ENCODE measurements around the gene ZNF532. TPM values are rescaled to one million over a fixed set of nuclear protein-coding genes. Genes with fewer than 3 reads are reported as not detected.

ZNF532 gene
- total and polyA plus RNA-seq, 11 donors, result 16.0 to 84.4 (median 69.9) TPM

DNA sequence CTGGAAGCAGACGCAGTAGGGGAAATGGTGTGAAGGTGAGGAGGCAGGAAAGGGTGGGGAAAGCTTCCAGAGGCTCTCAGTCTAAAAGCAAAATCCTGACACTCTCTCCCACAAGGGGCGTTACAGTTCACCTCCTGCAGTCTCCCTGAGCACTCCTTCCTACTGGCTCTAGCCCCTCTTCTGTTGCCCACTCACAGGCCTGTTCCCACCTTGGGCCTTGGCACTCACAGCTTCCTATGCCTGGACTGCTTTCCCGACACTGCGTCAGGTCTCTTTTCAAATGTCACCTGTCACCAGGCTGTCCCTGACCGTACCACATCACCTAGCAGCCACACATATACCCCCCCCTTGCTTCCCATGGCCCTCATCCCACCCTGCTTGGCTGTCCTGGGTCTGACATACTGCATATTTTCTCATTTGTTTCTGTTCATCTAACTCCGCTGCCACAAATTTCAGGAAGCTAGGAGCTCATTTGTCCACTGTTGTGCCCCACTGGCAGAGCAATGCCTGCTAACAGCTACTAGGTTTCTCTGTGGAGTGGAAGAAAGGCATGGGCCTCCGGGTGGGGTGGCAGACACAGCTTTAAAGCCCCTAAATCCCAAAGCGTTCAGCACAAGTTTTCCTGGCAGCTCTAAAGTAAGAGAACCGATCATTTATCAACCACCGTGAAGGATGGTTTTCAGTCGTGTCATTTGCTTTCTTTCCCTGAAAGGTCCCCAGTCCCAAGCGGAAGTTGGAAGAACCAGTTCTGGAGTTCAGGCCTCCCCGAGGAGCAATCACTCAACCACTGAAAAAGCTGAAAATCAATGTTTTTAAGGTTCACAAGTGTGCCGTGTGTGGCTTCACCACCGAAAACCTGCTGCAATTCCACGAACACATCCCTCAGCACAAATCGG is 118.8 kb downstream of the ZNF532 start:
- intact Hi-C loops (cut with DNase I), result no loop called here
- TF ChIP-seq CTCF (IDR thresholded peaks at IDR 0.05) (no peak), POLR2A (IDR thresholded peaks at IDR 0.05) (no peak)
- H3K27me3 ChIP-seq, result no peaks in the 10 kb centered on the region

GRCh38 chr18:58988600-58988999 is 123.9 kb downstream of the ZNF532 start:
- 60 to 73% (median 69%) methylated on average over 2 of the region's 2 CpGs for WGBS, 4 donors
- TF ChIP-seq POLR2A (IDR thresholded peaks at IDR 0.05) (no peak), CTCF (IDR thresholded peaks at IDR 0.05) (no peak)
- H3K36me3 ChIP-seq, result peaks cover 0 to 23% (median 11%) of the 10 kb centered on the region in 9 donors

More for the DNA sequence above, 118.8 kb downstream of the ZNF532 start:
- DNase-seq (peak in 1 of 5 donors; percentile 70), ATAC-seq (peak; percentile 24 to 93 (median 54))
- H3K36me3 ChIP-seq, result peaks cover 0 to 74% (median 57%) of the 10 kb centered on the region in 9 donors
- no peak overlapping the region for H3K4me3 ChIP-seq
- H3K27ac ChIP-seq, result peak overlapping the region in 3 of 12 donors; percentile 23 to 67 (median 43)
- H3K4me1 ChIP-seq, result peaks cover 0 to 13% (median 0%) of the 10 kb centered on the region in 12 donors
- H3K9me3 ChIP-seq, result no peaks in the 10 kb centered on the region
- WGBS, 4 donors, result 76 to 86% (median 83%) methylated on average over 17 of the region's 17 CpGs

GRCh38 chr18:58989184-58989759 is 124.6 kb downstream of the ZNF532 start:
- Histone ChIP-seq H3K36me3 (peaks cover 0 to 16% (median 4%) of the 10 kb centered on the region in 9 donors), H3K27ac (peak overlapping the region in 2 of 12 donors; percentile 82 to 85), H3K4me1 (peaks cover 6 to 48% (median 36%) of the 10 kb centered on the region in 12 donors), H3K9me3 (peaks cover 0 to 11% (median 0%) of the 10 kb centered on the region in 12 donors), H3K4me3 (no peak overlapping the region), H3K27me3 (no peaks in the 10 kb centered on the region)
- DNase-seq (no peak), ATAC-seq (no peak)
- WGBS, 4 donors, result 90 to 98% (median 96%) methylated on average over 2 of the region's 2 CpGs
- TF ChIP-seq POLR2A (IDR thresholded peaks at IDR 0.05), result no peak
- TF ChIP-seq CTCF (IDR thresholded peaks at IDR 0.05), result no peak
- intact Hi-C loops (cut with DNase I), result no loop called here

More at GRCh38 chr18:58988600-58988999, 123.9 kb downstream of the ZNF532 start:
- DNase-seq (no peak), ATAC-seq (no peak)
- Histone ChIP-seq H3K9me3 (peaks cover 0 to 11% (median 0%) of the 10 kb centered on the region in 12 donors), H3K4me1 (peaks cover 6 to 41% (median 33%) of the 10 kb centered on the region in 12 donors), H3K27me3 (no peaks in the 10 kb centered on the region), H3K27ac (no peak overlapping the region), H3K4me3 (no peak overlapping the region)
- intact Hi-C loops (cut with DNase I), result no loop called here

- intact Hi-C loops (cut with DNase I), result loop anchor here in 6 of 10 donors (2.0 to 10.0 kb wide), 7 partner anchors 24 to 208 kb away; partner anchors contain the start of gene ZNF532 (in 3 of the 6)
- WGBS, 4 donors, result 60 to 72% (median 63%) methylated on average over 6 of the region's 6 CpGs
- Histone ChIP-seq H3K36me3 (peaks cover 0 to 9% (median 0%) of the 10 kb centered on the region in 9 donors), H3K27me3 (no peaks in the 10 kb centered on the region), H3K4me1 (peaks cover 10 to 59% (median 42%) of the 10 kb centered on the region in 12 donors), H3K4me3 (no peak overlapping the region), H3K9me3 (peaks cover 0 to 11% (median 0%) of the 10 kb centered on the region in 12 donors), H3K27ac (peak overlapping the region in 11 of 12 donors; percentile 58 to 95 (median 82))
- ATAC-seq, result peak in 3 of 4 donors; percentile 7 to 35 (median 34)
- DNase-seq, result no peak
- no peak for TF ChIP-seq CTCF (IDR thresholded peaks at IDR 0.05)
- TF ChIP-seq POLR2A (IDR thresholded peaks at IDR 0.05), result no peak
Measured at GRCh38 chr18:58990720-58991119, 126.0 kb downstream of the ZNF532 start.

All from heart left ventricle (tissue), 16 donors.